T-helper 2 cell treated with Interferon-gamma antibody and Interleukin-4, amounts not matched to agents 5 μg/mL and 100 μg/mL, for 36 hours (primary cell): ENCODE data around the gene PRDM15.

Source experiments
- DNase-seq: peaks from one replicate; pipeline ENCODE4 v3.0.0; 2021; ENCODE audit warnings: low spot score
- H3K27ac Mint-ChIP-seq: one replicate; pipeline ENCODE4 v1.8.0; 2021; ENCODE audit warnings: mild to moderate bottlenecking, mixed read lengths
- H3K27me3 Mint-ChIP-seq: one replicate; pipeline ENCODE4 v1.8.0; 2021; ENCODE audit warnings: low read depth, mixed read lengths
- H3K36me3 Mint-ChIP-seq: one replicate; pipeline ENCODE4 v1.8.0; 2021; ENCODE audit warnings: low read depth, mixed read lengths
- H3K4me1 Mint-ChIP-seq: one replicate; pipeline ENCODE4 v1.8.0; 2021; ENCODE audit warnings: low read depth, mixed read lengths
- H3K4me3 Mint-ChIP-seq: one replicate; pipeline ENCODE4 v1.8.0; 2022; ENCODE audit warnings: mild to moderate bottlenecking, moderate library complexity, mixed read lengths
- H3K9me3 Mint-ChIP-seq: one replicate; pipeline ENCODE4 v1.8.0; 2021; ENCODE audit warnings: mixed read lengths

PRDM15 gene, protein sequence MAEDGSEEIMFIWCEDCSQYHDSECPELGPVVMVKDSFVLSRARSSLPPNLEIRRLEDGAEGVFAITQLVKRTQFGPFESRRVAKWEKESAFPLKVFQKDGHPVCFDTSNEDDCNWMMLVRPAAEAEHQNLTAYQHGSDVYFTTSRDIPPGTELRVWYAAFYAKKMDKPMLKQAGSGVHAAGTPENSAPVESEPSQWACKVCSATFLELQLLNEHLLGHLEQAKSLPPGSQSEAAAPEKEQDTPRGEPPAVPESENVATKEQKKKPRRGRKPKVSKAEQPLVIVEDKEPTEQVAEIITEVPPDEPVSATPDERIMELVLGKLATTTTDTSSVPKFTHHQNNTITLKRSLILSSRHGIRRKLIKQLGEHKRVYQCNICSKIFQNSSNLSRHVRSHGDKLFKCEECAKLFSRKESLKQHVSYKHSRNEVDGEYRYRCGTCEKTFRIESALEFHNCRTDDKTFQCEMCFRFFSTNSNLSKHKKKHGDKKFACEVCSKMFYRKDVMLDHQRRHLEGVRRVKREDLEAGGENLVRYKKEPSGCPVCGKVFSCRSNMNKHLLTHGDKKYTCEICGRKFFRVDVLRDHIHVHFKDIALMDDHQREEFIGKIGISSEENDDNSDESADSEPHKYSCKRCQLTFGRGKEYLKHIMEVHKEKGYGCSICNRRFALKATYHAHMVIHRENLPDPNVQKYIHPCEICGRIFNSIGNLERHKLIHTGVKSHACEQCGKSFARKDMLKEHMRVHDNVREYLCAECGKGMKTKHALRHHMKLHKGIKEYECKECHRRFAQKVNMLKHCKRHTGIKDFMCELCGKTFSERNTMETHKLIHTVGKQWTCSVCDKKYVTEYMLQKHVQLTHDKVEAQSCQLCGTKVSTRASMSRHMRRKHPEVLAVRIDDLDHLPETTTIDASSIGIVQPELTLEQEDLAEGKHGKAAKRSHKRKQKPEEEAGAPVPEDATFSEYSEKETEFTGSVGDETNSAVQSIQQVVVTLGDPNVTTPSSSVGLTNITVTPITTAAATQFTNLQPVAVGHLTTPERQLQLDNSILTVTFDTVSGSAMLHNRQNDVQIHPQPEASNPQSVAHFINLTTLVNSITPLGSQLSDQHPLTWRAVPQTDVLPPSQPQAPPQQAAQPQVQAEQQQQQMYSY

DNA sequence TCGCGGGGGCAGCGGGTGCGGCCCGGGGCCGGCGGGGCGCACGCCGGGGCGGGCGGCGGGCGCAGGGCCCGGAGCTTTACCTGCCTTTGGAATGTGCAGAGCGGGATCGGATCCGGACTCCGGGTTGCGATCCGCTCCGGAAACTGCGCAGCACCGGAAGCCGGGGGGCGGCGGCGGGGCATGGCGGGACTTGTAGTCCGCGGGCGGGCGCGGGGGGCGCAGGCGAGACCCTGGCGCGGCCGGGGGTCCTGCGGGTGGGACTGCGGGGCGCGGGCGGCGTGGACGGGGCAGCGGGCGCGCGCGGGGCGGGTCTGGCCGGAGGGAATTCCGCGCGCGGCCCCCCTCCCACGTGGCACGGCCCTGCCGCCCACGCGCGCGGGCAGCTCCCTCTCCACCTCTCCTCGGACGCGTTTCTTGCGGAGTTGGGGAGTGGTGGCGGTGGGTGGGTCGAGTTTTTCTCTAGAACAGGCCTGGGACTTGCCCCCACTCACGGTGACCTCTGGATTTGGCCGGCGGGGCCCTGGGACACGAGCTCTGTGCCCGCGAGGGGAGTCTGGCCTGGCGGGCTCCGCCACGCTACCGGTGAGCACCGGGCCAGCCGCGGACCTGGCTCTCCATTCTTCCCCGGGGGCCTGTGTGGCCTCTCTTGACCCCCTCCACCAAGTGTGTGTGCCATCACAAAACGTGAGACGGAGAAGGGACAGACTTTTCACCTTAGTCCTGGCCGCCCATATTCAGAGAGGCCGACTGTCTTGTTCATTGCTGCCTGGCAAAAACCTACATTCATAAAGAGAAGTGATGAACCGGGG is at the start of gene PRDM15:
Gene PRDM15 (minus strand): TSS at position 155 of the 809 bp plus-strand sequence. CDS start 18,981 bp downstream, outside the sequence.
- H3K9me3 Mint-ChIP-seq: no peaks in the 10 kb centered on the region
- peak; percentile 84 for DNase-seq
- no peaks in the 10 kb centered on the region for H3K27me3 Mint-ChIP-seq
- H3K4me1 Mint-ChIP-seq: peaks cover 13% of the 10 kb centered on the region
- no peaks in the 10 kb centered on the region for H3K36me3 Mint-ChIP-seq
- H3K4me3 Mint-ChIP-seq: peak within 1 kb of the TSS; percentile 87
- H3K27ac Mint-ChIP-seq: peak within 1 kb of the TSS; percentile 97

DNA sequence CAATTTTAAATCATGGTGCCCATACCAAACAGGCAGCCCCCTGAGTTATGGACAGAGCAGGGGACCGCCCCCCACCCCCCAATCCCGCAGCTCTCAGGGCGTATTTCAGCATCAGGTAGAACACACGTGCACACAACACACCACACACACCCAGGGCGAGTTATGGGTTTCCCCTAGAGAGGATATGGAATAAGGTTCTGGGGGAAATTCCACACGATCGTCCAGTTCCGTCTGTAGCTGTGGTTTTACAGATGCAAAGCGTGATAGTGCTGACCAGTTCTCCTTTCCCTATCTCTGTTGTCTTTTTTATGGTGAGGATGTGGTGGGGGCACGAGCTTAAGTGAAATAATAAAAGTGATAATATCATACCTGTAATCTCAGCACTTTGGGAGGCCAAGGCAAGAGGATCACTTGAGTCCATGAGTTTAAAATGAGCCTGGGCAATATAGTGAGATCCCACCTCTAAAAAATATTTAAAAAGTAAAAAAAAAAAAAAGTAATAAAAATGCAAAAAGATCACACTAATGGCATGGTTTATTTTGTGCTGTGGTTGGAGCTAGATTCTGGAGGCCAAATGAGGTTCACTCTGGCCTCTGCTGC is 49.6 kb upstream of the PRDM15 start:
- Mint-ChIP-seq H3K9me3 (no peaks in the 10 kb centered on the region), H3K36me3 (no peaks in the 10 kb centered on the region), H3K27me3 (no peaks in the 10 kb centered on the region), H3K4me3 (no peak overlapping the region), H3K27ac (peak overlapping the region; percentile 36), H3K4me1 (peaks cover 59% of the 10 kb centered on the region)
- DNase-seq: no peak

DNA sequence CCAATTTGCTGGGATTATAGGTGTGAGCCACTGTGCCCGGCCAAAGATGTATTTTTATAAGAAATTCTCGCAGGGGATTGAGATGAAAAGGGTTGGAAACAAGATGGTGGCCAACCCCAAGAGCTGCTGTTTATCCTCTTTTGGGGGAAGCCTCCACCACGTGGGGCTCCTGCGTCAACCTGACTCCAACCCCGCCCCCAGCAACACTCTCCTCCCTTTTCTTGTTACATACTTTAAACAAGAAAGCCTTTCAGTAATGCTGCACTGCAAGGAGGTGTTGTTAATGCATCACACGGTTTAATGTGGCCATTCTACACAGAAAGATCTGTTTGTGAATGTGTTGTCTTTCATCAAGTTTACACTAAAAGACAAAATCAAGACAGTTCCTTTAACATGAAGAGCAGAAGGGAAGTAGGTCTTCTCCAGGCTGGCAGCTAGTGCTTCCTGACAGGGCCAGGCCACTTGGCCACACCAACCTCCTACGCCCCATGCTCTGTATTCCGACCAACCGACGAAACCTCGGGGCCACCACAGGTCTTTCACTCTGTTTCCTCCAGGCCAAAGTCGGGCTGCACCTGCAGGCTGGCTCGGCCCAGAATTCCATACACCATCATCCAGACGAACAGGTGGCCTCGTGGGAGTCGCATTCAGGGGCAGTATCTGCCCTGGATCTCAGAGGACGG is 48.7 kb upstream of the PRDM15 start:
- Mint-ChIP-seq H3K9me3 (no peaks in the 10 kb centered on the region), H3K27ac (peak overlapping the region; percentile 41), H3K36me3 (no peaks in the 10 kb centered on the region), H3K4me3 (peak overlapping the region; percentile 9), H3K27me3 (no peaks in the 10 kb centered on the region), H3K4me1 (peaks cover 58% of the 10 kb centered on the region)
- DNase-seq: no peak

DNA sequence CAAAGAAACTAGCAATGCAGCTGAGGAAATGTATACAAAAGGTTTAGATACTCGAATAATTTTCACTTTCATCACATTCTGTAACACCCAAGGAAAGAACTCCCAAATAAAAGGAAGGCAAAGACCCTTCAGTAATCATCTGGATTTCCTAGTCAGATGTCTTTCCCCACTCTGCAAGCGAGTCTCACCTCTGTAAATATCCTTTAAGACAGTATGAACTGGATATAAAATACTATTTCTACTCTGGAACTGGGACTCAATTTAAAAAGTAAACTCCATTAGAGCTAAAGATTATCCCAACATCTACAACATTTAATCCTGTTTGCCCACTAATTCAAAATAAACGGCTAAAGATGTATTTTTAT is 47.6 kb upstream of the PRDM15 start:
- H3K9me3 Mint-ChIP-seq: no peaks in the 10 kb centered on the region
- no peak for DNase-seq
- no peaks in the 10 kb centered on the region for H3K27me3 Mint-ChIP-seq
- H3K27ac Mint-ChIP-seq: peak overlapping the region; percentile 96
- peaks cover 58% of the 10 kb centered on the region for H3K4me1 Mint-ChIP-seq
- no peaks in the 10 kb centered on the region for H3K36me3 Mint-ChIP-seq
- peak overlapping the region; percentile 89 for H3K4me3 Mint-ChIP-seq

DNA sequence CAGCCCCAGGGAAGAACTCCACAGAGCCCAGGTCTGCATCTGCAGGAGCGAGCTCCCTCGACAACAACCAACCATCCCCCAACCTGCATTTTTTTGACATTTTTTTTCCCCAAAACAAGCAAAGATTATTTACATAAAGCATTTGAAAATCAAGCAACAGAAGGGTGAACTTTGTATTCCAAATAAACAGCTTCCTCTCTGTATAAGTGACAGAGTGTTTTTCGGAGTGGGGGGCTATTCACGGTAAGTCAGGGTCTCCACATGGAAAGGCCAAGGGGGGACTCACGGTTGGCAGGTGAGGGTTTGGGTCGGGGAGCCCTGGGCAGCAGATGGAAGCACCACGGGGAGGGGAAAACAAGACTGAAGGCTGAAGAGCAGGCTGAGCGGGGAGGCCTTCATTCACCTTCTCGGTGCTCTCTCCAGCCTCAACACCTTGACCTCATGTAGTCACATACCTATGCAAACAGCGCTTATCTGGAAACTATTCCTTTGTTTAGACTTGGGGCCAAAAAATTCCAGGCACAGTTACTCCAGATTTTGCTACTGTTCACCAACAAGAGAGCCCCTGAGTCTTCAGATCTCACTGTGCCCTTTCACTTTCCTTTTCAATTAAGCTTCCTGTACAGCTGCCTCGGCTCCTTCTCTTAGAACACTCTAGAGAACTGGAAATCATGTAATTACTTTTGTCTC is 47.1 kb upstream of the PRDM15 start:
- Mint-ChIP-seq H3K36me3 (no peaks in the 10 kb centered on the region), H3K27me3 (no peaks in the 10 kb centered on the region), H3K9me3 (no peaks in the 10 kb centered on the region), H3K4me3 (peak overlapping the region; percentile 89), H3K4me1 (peaks cover 58% of the 10 kb centered on the region), H3K27ac (peak overlapping the region; percentile 96)
- DNase-seq: peak; percentile 23

DNA sequence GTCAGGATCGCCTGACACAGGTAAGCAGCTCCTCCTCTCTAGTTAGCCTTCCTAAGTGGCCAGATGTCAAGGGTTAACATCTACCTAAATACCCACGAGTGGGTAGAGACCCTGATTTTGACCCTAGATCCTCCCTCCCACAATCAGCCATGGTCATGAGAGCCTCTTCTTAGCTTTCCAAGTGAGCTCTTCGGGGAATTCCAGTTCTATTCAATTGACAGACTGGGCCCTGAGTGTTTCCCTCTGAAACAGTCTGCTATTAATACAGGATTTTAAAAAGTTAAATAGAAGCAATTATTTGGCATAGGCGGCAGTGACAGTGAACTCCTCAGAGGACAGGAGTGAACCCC is 46.6 kb upstream of the PRDM15 start:
- H3K4me3 Mint-ChIP-seq: peak overlapping the region; percentile 89
- peak overlapping the region; percentile 96 for H3K27ac Mint-ChIP-seq
- H3K27me3 Mint-ChIP-seq: no peaks in the 10 kb centered on the region
- no peak for DNase-seq
- peaks cover 58% of the 10 kb centered on the region for H3K4me1 Mint-ChIP-seq
- no peaks in the 10 kb centered on the region for H3K36me3 Mint-ChIP-seq
- no peaks in the 10 kb centered on the region for H3K9me3 Mint-ChIP-seq

DNA sequence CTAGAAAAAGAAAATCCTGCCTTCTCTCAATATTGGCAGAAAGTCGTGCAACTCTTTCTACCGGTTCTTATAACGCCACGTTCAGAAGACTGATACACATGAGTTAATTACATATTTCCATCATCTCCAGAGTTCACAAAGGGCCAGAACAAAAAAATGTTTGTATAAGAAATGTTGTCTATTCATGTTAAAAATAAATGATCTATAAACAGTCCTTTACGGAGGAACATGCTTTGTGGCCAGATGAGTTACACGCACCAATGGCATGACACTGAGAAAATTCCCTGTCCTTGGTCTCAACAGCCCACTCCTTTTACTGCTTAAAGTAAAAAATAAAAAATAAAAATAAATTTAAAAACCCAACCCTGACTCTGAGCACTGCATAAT is 45.2 kb upstream of the PRDM15 start:
- H3K4me3 Mint-ChIP-seq: peak overlapping the region; percentile 34
- H3K9me3 Mint-ChIP-seq: no peaks in the 10 kb centered on the region
- no peaks in the 10 kb centered on the region for H3K27me3 Mint-ChIP-seq
- no peak for DNase-seq
- H3K4me1 Mint-ChIP-seq: peaks cover 51% of the 10 kb centered on the region
- no peak overlapping the region for H3K27ac Mint-ChIP-seq
- no peaks in the 10 kb centered on the region for H3K36me3 Mint-ChIP-seq

DNA sequence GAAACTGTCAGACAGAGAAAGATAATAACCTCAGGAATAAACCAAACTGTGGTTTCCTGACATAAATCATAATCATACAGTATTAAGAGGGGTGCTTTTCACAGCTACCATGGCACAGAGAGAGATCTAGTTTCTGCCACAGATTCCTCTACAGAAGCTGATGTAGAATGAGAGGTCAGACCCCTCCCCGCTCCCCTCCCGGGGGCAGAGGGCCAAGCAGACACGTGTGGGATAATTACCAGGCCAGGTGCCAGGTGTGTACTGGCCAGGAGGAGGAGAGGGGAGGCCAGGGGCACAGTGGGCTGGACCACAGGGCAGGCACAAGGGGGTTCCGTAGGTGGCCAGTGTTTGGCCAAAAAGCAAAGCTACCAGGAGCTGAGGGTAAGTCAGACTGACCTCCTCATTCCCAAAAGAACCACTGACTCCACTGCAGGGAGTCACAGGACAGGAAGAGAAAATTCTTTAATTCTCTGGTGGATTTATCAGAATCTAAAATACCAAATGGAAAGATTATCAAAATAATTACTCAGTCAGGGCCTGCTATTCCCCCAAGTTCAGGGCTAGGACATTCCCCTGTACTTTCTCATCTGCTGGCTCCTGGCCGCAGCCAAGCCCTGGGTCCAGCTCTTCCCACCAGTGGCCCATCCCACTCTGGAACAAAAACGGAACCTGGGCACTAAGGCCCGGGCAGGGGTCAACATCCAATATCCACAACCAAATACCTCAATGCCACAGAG is 44.7 kb upstream of the PRDM15 start:
- Mint-ChIP-seq H3K27ac (peak overlapping the region; percentile 67), H3K27me3 (no peaks in the 10 kb centered on the region), H3K4me3 (peak overlapping the region; percentile 77), H3K4me1 (peaks cover 48% of the 10 kb centered on the region), H3K36me3 (no peaks in the 10 kb centered on the region), H3K9me3 (no peaks in the 10 kb centered on the region)
- no peak for DNase-seq

DNA sequence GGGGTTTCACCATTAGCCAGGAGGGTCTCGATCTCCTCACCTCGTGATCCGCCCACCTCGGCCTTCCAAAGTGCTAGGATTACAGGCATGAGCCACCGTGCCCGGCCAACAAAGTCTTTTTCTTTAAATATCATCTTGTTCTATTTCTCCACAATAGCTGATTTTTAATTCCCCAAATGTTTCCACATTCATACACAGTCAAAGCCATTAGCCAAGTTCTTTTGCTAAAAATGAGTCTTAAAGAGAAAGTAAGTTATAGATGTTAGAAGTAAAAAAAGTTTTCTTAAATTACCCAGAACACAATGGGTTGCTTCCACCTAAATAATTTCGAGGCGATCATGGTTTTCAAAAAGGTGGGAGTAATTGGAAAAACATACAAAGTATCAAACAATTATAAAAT is 44.0 kb upstream of the PRDM15 start:
- H3K27ac Mint-ChIP-seq: no peak overlapping the region

DNA sequence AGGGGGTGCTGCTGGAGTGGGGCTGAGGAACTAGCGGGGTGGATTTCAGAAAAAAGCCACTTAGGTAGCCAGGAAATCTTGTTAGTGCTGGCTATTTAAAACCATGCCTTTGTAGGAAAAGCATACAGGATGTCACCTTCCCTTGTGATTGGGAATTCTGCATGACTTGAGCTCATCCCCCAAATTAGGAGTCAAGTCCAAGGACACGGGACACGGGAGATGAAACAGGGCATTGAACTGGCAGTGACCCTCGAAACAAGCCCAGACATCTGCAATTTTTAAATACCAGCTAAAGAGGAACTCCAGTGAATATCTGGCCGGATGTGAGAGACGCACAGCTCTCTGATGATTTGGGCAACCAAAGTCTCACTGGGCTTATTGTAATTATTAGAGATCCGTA is 41.9 kb upstream of the PRDM15 start:
- Mint-ChIP-seq H3K27me3 (no peaks in the 10 kb centered on the region), H3K9me3 (no peaks in the 10 kb centered on the region), H3K27ac (no peak overlapping the region), H3K4me1 (peaks cover 27% of the 10 kb centered on the region), H3K36me3 (no peaks in the 10 kb centered on the region), H3K4me3 (no peak overlapping the region)
- no peak for DNase-seq

More for the DNA sequence above, 44.0 kb upstream of the PRDM15 start:
- H3K4me3 Mint-ChIP-seq: peak overlapping the region; percentile 77
- no peaks in the 10 kb centered on the region for H3K36me3 Mint-ChIP-seq
- H3K4me1 Mint-ChIP-seq: peaks cover 42% of the 10 kb centered on the region
- no peaks in the 10 kb centered on the region for H3K27me3 Mint-ChIP-seq
- no peak for DNase-seq
- no peaks in the 10 kb centered on the region for H3K9me3 Mint-ChIP-seq

DNA sequence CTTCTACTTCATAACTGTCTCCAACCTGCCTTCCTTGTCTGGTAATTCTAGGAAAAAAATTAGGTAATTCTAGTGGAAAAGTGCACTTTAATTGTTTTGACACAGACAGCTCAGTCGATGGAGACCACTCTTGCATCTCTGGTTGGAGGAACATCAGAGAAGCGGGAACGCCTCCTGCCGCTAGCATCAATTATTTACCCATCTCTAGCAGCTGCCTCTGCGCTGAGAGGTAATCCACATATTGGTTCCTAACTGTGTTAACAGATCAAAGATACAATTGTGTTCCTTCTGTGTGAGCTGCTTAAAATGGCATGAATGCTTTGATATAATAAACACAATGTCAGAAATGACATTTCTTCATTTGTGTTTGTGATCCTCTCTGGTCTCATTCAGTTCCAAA is 41.3 kb upstream of the PRDM15 start:
- H3K4me3 Mint-ChIP-seq: no peak overlapping the region
- no peak overlapping the region for H3K27ac Mint-ChIP-seq
- no peaks in the 10 kb centered on the region for H3K27me3 Mint-ChIP-seq
- no peak for DNase-seq
- peaks cover 21% of the 10 kb centered on the region for H3K4me1 Mint-ChIP-seq
- H3K9me3 Mint-ChIP-seq: no peaks in the 10 kb centered on the region
- peaks cover 2% of the 10 kb centered on the region for H3K36me3 Mint-ChIP-seq
